Sigmoid colon (tissue), 7 donors: ENCODE results near the gene GP1BB. TPM values are rescaled to one million over a fixed set of nuclear protein-coding genes. Genes with fewer than 3 reads are reported as not detected.

Experiments used
- DNase-seq: peaks from one replicate; pipeline ENCODE4 v3.0.0-alpha.2; 2019
- H3K27ac ChIP-seq, 4 donors: fragments of 200-600 bp; sonication (generic); one replicate each; pipeline ENCODE4 v1.5.1; 2016 to 2019; ENCODE audit warnings: mild to moderate bottlenecking in 1 of 4
- H3K27me3 ChIP-seq, 3 donors: fragments of 200-600 bp; sonication (generic); one replicate each; pipeline ENCODE4 v1.5.1; 2019; ENCODE audit warnings: mild to moderate bottlenecking in 1 of 3
- H3K36me3 ChIP-seq, 4 donors: fragments of 200-600 bp; sonication (generic); one replicate each; pipeline ENCODE4 v1.5.1; 2016 to 2019
- H3K4me1 ChIP-seq, 4 donors: fragments of 200-600 bp; sonication (generic); one replicate each; pipeline ENCODE4 v1.5.1; 2017 to 2019
- H3K4me3 ChIP-seq, 4 donors: fragments of 200-600 bp; sonication (generic); one replicate each; pipeline ENCODE4 v1.5.1; 2017 to 2019; ENCODE audit warnings: mild to moderate bottlenecking in 2 of 4, moderate library complexity in 1 of 4
- H3K9me3 ChIP-seq, 4 donors: fragments of 200-600 bp in 3 of 4; sonication (generic) in 3 of 4; one replicate each; pipeline versions ENCODE4 v1.5.1 to v1.6.1; 2013 to 2019
- EP300 ChIP-seq, 4 donors: sonication (generic); formaldehyde crosslinking; IDR thresholded peaks; one replicate each; pipeline ENCODE4 v1.6.1; 2017; ENCODE audit warnings: antibody characterized with exemption in 4 of 4
- POLR2A ChIP-seq, 2 donors: fragments of 450-650 bp; IDR thresholded peaks; one replicate each; pipeline ENCODE4 v1.6.1; 2016; ENCODE audit warnings: antibody characterized with exemption in 2 of 2, mild to moderate bottlenecking in 2 of 2, moderate library complexity in 2 of 2
- POLR2AphosphoS5 ChIP-seq, 4 donors: sonication (generic); formaldehyde crosslinking; IDR thresholded peaks; one replicate each; pipeline ENCODE4 v1.6.1; 2017; ENCODE audit warnings: antibody characterized with exemption in 4 of 4
- WGBS, 2 donors: extraction: QIAGEN DNeasy Blood & Tissue Kit; methylation state at CpG; one replicate each; pipeline ENCODE4 v1.1.7; 2013; 5-methylcytosine and 5-hydroxymethylcytosine counted together
- intact Hi-C: fragments of 100-400 bp; cut with DNase I; formaldehyde crosslinking; loops from one replicate; pipeline ENCODE4 v1.15.1; 2023
- polyA plus RNA-seq, 3 donors: library from polyadenylated mRNA; stranded (reverse); fragments of 200-250 nt; gene quantifications; one replicate each; pipeline ENCODE4 v1.2.3, GENCODE V29; 2013
- total RNA-seq, 4 donors: library from RNA; depleted of rRNA; stranded (reverse); fragments of >200 nt; gene quantifications; one replicate each; pipeline ENCODE4 v1.1.0, GENCODE V29; 2016
- TF ChIP-seq, protein P1 (sequence below), 4 experiments: fragments of 450-650 bp in 3 of 4; fragments of 200-600 bp in 1 of 4; IDR thresholded peaks; one replicate each; pipeline ENCODE4 v1.5.1; 2016 to 2019; ENCODE audit warnings: antibody characterized with exemption in 4 of 4, mild to moderate bottlenecking in 3 of 4, moderate library complexity in 2 of 4
- donor health status: healthy with polysubstance abuse.
- donor health status: Bipolar disorder and iron deficiency.
- donor health status: healthy.

The GP1BB gene
- total and polyA plus RNA-seq, 7 donors = 1.1 to 2.9 (median 1.9) TPM; not detected in 2

DNA sequence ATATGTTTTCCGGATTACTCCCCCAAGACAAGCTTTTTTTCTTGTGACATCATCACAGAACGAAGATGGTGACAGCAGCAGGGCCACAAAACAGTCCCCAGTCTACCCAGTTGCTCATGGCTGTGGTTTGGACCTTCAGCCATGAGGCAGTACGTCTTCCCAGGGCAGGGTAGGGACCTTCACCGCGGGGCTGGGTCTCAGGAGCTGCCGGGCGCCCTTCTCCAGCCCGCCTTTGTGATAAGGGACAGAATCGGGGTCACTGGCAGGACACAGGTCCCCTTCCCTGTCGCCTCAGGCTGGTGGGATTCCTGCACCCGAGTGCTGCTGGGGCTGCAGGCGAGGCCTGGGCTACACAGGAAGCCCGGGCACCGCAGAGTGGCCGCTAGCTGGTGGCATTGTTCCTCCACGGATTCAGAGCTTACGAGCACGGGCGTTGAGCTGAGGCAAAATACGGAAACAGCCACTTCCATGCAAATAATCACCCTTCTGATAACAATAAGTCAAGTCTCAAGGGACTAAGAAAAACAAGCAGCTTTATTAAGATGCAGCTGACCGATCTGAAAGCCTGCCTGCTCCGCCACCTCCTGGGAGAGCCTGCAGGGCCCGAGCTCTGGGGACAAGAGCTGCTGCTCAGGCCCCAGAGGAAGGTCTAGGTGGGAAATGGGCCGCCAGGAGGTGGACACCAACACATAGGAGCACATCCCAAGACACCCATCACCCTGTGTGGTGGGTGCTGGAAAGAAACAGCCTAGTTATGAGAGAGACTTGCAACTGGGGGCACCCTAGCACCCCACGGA, 49.5 kb downstream of the GP1BB start:
- Histone ChIP-seq H3K9me3 (no peaks in the 10 kb centered on the region), H3K27me3 (peaks cover 16 to 82% (median 48%) of the 10 kb centered on the region in 3 donors), H3K36me3 (no peaks in the 10 kb centered on the region), H3K27ac (no peak overlapping the region), H3K4me3 (no peak overlapping the region), H3K4me1 (peaks cover 0 to 9% (median under 1%) of the 10 kb centered on the region in 4 donors)
- 49 to 64% methylated on average over 25 of the region's 25 CpGs for WGBS, 2 donors
- no peak for DNase-seq
- TF ChIP-seq POLR2AphosphoS5 (IDR thresholded peaks at IDR 0.05) (no peak), EP300 (IDR thresholded peaks at IDR 0.05) (no peak), POLR2A (IDR thresholded peaks at IDR 0.05) (no peak)
- TF ChIP-seq, protein P1, sequence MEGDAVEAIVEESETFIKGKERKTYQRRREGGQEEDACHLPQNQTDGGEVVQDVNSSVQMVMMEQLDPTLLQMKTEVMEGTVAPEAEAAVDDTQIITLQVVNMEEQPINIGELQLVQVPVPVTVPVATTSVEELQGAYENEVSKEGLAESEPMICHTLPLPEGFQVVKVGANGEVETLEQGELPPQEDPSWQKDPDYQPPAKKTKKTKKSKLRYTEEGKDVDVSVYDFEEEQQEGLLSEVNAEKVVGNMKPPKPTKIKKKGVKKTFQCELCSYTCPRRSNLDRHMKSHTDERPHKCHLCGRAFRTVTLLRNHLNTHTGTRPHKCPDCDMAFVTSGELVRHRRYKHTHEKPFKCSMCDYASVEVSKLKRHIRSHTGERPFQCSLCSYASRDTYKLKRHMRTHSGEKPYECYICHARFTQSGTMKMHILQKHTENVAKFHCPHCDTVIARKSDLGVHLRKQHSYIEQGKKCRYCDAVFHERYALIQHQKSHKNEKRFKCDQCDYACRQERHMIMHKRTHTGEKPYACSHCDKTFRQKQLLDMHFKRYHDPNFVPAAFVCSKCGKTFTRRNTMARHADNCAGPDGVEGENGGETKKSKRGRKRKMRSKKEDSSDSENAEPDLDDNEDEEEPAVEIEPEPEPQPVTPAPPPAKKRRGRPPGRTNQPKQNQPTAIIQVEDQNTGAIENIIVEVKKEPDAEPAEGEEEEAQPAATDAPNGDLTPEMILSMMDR (IDR thresholded peaks at IDR 0.05) = no peak
- intact Hi-C loops = no loop called here

GRCh38 chr22:19773470-19774040, 50.2 kb downstream of the GP1BB start:
- WGBS, 2 donors = 76 to 80% methylated on average over 9 of the region's 9 CpGs
- TF ChIP-seq EP300 (IDR thresholded peaks at IDR 0.05) (no peak), POLR2A (IDR thresholded peaks at IDR 0.05) (no peak), POLR2AphosphoS5 (IDR thresholded peaks at IDR 0.05) (no peak)
- TF ChIP-seq, protein P1 (IDR thresholded peaks at IDR 0.05) = no peak
- Histone ChIP-seq H3K4me1 (peaks cover 0 to 9% (median 0%) of the 10 kb centered on the region in 4 donors), H3K9me3 (no peaks in the 10 kb centered on the region), H3K4me3 (no peak overlapping the region), H3K27me3 (peaks cover 10 to 80% (median 41%) of the 10 kb centered on the region in 3 donors), H3K36me3 (no peaks in the 10 kb centered on the region), H3K27ac (no peak overlapping the region)
- no peak for DNase-seq
- intact Hi-C loops = no loop called here

Other genes with a start within 250 kb of the GP1BB start
- 10 to 100 TPM; 28.5 to 45.7 (median 31.4) TPM for gene UFD1, start 244.3 kb upstream of the GP1BB start, total RNA-seq
- 100 to 1,000 TPM in 2 of 3 donors, 10 to 100 TPM in 1; 84.3 to 131 (median 111) TPM for gene UFD1, start 244.3 kb upstream of the GP1BB start, polyA plus RNA-seq
- gene CDC45, start 243.6 kb upstream of the GP1BB start, total RNA-seq = under 1 TPM in 1 of 4 donors, not detected in 3; 0.14 TPM
- 10 to 100 TPM in 1 of 3 donors, 1 to 10 TPM in 2; 2.4 to 16.6 (median 9.7) TPM for gene CDC45, start 243.6 kb upstream of the GP1BB start, polyA plus RNA-seq
- 100 to 1,000 TPM in 1 of 4 donors, 10 to 100 TPM in 3; 38.3 to 129 (median 73.2) TPM for gene CLDN5, start 199.1 kb upstream of the GP1BB start, total RNA-seq
- gene CLDN5, start 199.1 kb upstream of the GP1BB start, polyA plus RNA-seq = 10 to 100 TPM in 2 of 3 donors, 1 to 10 TPM in 1; 3.5 to 63.3 (median 21.6) TPM
- 10 to 100 TPM in 3 of 4 donors, 1 to 10 TPM in 1; 5.7 to 26.0 (median 12.8) TPM for gene SEPTIN5, start 9.0 kb upstream of the GP1BB start, total RNA-seq
- gene SEPTIN5, start 9.0 kb upstream of the GP1BB start, polyA plus RNA-seq = 1 to 10 TPM; 1.2 to 6.2 (median 3.0) TPM
- gene TBX1, start 37.2 kb downstream of the GP1BB start, total RNA-seq = 1 to 10 TPM; 1.7 to 4.3 (median 3.3) TPM
- 1 to 10 TPM in 2 of 3 donors, not detected in 1; 1.8 to 2.4 TPM for gene TBX1, start 37.2 kb downstream of the GP1BB start, polyA plus RNA-seq
- 10 to 100 TPM in 1 of 4 donors, 1 to 10 TPM in 3; 3.6 to 15.0 (median 5.3) TPM for gene GNB1L, start 131.3 kb downstream of the GP1BB start, total RNA-seq
- 1 to 10 TPM; 2.5 to 7.0 (median 3.0) TPM for gene GNB1L, start 131.3 kb downstream of the GP1BB start, polyA plus RNA-seq
- 10 to 100 TPM in 1 of 4 donors, 1 to 10 TPM in 3; 6.6 to 15.0 (median 8.7) TPM for gene RTL10, start 131.3 kb downstream of the GP1BB start, total RNA-seq
- gene RTL10, start 131.3 kb downstream of the GP1BB start, polyA plus RNA-seq = 1 to 10 TPM; 1.8 to 7.8 (median 2.8) TPM
- 100 to 1,000 TPM; 106 to 162 (median 112) TPM for gene COMT, start 218.2 kb downstream of the GP1BB start, total RNA-seq
- gene COMT, start 218.2 kb downstream of the GP1BB start, polyA plus RNA-seq = 10 to 100 TPM; 62.5 to 97.6 (median 68.4) TPM
- 10 to 100 TPM; 16.3 to 29.6 (median 21.1) TPM for gene TXNRD2, start 218.3 kb downstream of the GP1BB start, total RNA-seq
- gene TXNRD2, start 218.3 kb downstream of the GP1BB start, polyA plus RNA-seq = 10 to 100 TPM; 13.2 to 18.3 (median 16.6) TPM